ENCODE data around the gene SSC5D. TPM values are rescaled to one million over a fixed set of nuclear protein-coding genes. Genes with fewer than 3 reads are reported as not detected.

Gene SSC5D
- polyA plus RNA-seq, 1 donor (not counting 4 experiments of a cell fraction or from before 2014, with no cell fraction given), result not detected

GRCh38 chr19:55490478-55491432, 2.5 kb downstream of the SSC5D start:
- DNase-seq (ENCODE audit: low read depth, low spot score), result no peak
- Histone ChIP-seq H3K4me2 (ENCODE audit: control insufficient read depth, extremely low read depth, insufficient read depth, low read depth, low read length) (no peak overlapping the region), H3K9me1 (ENCODE audit: control insufficient read depth, extremely low read depth, insufficient read depth, low read length) (peaks cover 3% of the 10 kb centered on the region), H4K20me1 (ENCODE audit: control insufficient read depth, extremely low read depth, insufficient read depth, low read length) (no peaks in the 10 kb centered on the region), H3K9ac (ENCODE audit: control insufficient read depth, extremely low read depth, insufficient read depth, low read length) (no peak overlapping the region), H3K4me3 (ENCODE audit: control insufficient read depth in 2 of 3, extremely low read depth in 1 of 3, insufficient read depth in 2 of 3, low read depth in 1 of 3, low read length in 3 of 3) (no peak overlapping the region), H3K27ac (ENCODE audit: control insufficient read depth, insufficient read depth, low read length) (no peak overlapping the region), H2AFZ (ENCODE audit: control insufficient read depth, low read length) (no peak overlapping the region), H3K9me3 (ENCODE audit: control insufficient read depth, low read depth, low read length) (no peaks in the 10 kb centered on the region), H3K4me1 (ENCODE audit: control insufficient read depth, extremely low read depth, insufficient read depth, low read length) (peaks cover 28% of the 10 kb centered on the region), H3K36me3 (ENCODE audit: control insufficient read depth in 2 of 2, extremely low read depth in 1 of 2, insufficient read depth in 2 of 2, low read length in 2 of 2) (peaks cover 0 to 5% of the 10 kb centered on the region in 2 experiments), H3K27me3 (ENCODE audit: control insufficient read depth, extremely low read depth, insufficient read depth, low read length) (peaks cover 40% of the 10 kb centered on the region), H3K79me2 (ENCODE audit: control insufficient read depth, insufficient read depth, low read length) (no peaks in the 10 kb centered on the region)
- dilution Hi-C loops (cut with MboI; ENCODE audit: extremely low pct_ligation_motif_present, low sequenced_read_pairs), result no loop called here
- TF ChIP-seq EZH2 (IDR thresholded peaks at IDR 0.05; ENCODE audit: low read length), result no peak
- TF ChIP-seq, protein P1, sequence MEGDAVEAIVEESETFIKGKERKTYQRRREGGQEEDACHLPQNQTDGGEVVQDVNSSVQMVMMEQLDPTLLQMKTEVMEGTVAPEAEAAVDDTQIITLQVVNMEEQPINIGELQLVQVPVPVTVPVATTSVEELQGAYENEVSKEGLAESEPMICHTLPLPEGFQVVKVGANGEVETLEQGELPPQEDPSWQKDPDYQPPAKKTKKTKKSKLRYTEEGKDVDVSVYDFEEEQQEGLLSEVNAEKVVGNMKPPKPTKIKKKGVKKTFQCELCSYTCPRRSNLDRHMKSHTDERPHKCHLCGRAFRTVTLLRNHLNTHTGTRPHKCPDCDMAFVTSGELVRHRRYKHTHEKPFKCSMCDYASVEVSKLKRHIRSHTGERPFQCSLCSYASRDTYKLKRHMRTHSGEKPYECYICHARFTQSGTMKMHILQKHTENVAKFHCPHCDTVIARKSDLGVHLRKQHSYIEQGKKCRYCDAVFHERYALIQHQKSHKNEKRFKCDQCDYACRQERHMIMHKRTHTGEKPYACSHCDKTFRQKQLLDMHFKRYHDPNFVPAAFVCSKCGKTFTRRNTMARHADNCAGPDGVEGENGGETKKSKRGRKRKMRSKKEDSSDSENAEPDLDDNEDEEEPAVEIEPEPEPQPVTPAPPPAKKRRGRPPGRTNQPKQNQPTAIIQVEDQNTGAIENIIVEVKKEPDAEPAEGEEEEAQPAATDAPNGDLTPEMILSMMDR (optimal IDR thresholded peaks at IDR 0.05 in 1 of 3, IDR thresholded peaks at IDR 0.05 in 1 of 3, conservative IDR thresholded peaks at IDR 0.05 in 1 of 3; ENCODE audit: extremely low read depth in 1 of 3, insufficient read depth in 2 of 3, low read length in 3 of 3), result no peak
- FAIRE-seq, result no peak

GRCh38 chr19:55491546-55492360, 3.5 kb downstream of the SSC5D start:
- FAIRE-seq (no peak), DNase-seq (ENCODE audit: low read depth, low spot score) (no peak)
- no peak for TF ChIP-seq EZH2 (IDR thresholded peaks at IDR 0.05; ENCODE audit: low read length)
- TF ChIP-seq, protein P1 (optimal IDR thresholded peaks at IDR 0.05 in 1 of 3, IDR thresholded peaks at IDR 0.05 in 1 of 3, conservative IDR thresholded peaks at IDR 0.05 in 1 of 3; ENCODE audit: extremely low read depth in 1 of 3, insufficient read depth in 2 of 3, low read length in 3 of 3), result no peak
- H3K9me1 ChIP-seq (ENCODE audit: control insufficient read depth, extremely low read depth, insufficient read depth, low read length), result peaks cover 3% of the 10 kb centered on the region
- no peak overlapping the region for H3K4me3 ChIP-seq (ENCODE audit: control insufficient read depth in 2 of 3, extremely low read depth in 1 of 3, insufficient read depth in 2 of 3, low read depth in 1 of 3, low read length in 3 of 3)
- no peak overlapping the region for H3K9ac ChIP-seq (ENCODE audit: control insufficient read depth, extremely low read depth, insufficient read depth, low read length)
- no peaks in the 10 kb centered on the region for H3K9me3 ChIP-seq (ENCODE audit: control insufficient read depth, low read depth, low read length)
- no peaks in the 10 kb centered on the region for H3K79me2 ChIP-seq (ENCODE audit: control insufficient read depth, insufficient read depth, low read length)
- no peaks in the 10 kb centered on the region for H4K20me1 ChIP-seq (ENCODE audit: control insufficient read depth, extremely low read depth, insufficient read depth, low read length)
- no peaks in the 10 kb centered on the region for H3K36me3 ChIP-seq (ENCODE audit: control insufficient read depth in 2 of 2, extremely low read depth in 1 of 2, insufficient read depth in 2 of 2, low read length in 2 of 2)
- peaks cover 40% of the 10 kb centered on the region for H3K27me3 ChIP-seq (ENCODE audit: control insufficient read depth, extremely low read depth, insufficient read depth, low read length)
- H3K4me2 ChIP-seq (ENCODE audit: control insufficient read depth, extremely low read depth, insufficient read depth, low read depth, low read length), result no peak overlapping the region
- dilution Hi-C loops (cut with MboI; ENCODE audit: extremely low pct_ligation_motif_present, low sequenced_read_pairs), result no loop called here
- H3K27ac ChIP-seq (ENCODE audit: control insufficient read depth, insufficient read depth, low read length), result no peak overlapping the region
- H2AFZ ChIP-seq (ENCODE audit: control insufficient read depth, low read length), result no peak overlapping the region
- peaks cover 19% of the 10 kb centered on the region for H3K4me1 ChIP-seq (ENCODE audit: control insufficient read depth, extremely low read depth, insufficient read depth, low read length)

All from keratinocyte (primary cell).